Vagina (tissue), 2 donors: ENCODE results near the gene MSMB. TPM values are rescaled to one million over a fixed set of nuclear protein-coding genes. Genes with fewer than 3 reads are reported as not detected.

Source experiments
- DNase-seq, 2 donors: peaks; one replicate each; pipeline ENCODE4 v3.0.0-alpha.2; 2017; ENCODE audit errors: extremely low spot score in 2 of 2
- H3K27ac ChIP-seq: fragments of 200-600 bp; sonication (generic); one replicate; pipeline ENCODE4 v1.5.1; 2019
- H3K27me3 ChIP-seq: fragments of 200-600 bp; sonication (generic); one replicate; pipeline ENCODE4 v1.5.1; 2019
- H3K36me3 ChIP-seq, 2 donors: fragments of 200-600 bp; sonication (generic); one replicate each; pipeline ENCODE4 v1.5.1; 2017 to 2019
- H3K4me1 ChIP-seq: fragments of 200-600 bp; sonication (generic); one replicate; pipeline ENCODE4 v1.5.1; 2019
- H3K4me3 ChIP-seq, 2 donors: fragments of 200-600 bp; sonication (generic); 1 replicate in 1 of 2; 2 replicates in 1 of 2; pipeline ENCODE4 v1.5.1; 2016 to 2019
- H3K9me3 ChIP-seq: fragments of 200-600 bp; sonication (generic); one replicate; pipeline ENCODE4 v1.5.1; 2019
- CTCF ChIP-seq, 3 experiments: fragments of 450-650 bp in 2 of 3; fragments of 200-600 bp in 1 of 3; sonication (generic) in 1 of 3; IDR thresholded peaks; one replicate each; pipeline ENCODE4 v1.5.1; 2017 to 2019; ENCODE audit warnings: antibody characterized with exemption in 3 of 3, mild to moderate bottlenecking in 2 of 3, moderate library complexity in 2 of 3
- POLR2A ChIP-seq, 2 donors: fragments of 450-650 bp; IDR thresholded peaks; one replicate each; pipeline ENCODE4 v1.6.1; 2017; ENCODE audit warnings: antibody characterized with exemption in 2 of 2, mild to moderate bottlenecking in 2 of 2, moderate library complexity in 2 of 2
- POLR2AphosphoS5 ChIP-seq, 2 donors: sonication (generic); formaldehyde crosslinking; IDR thresholded peaks; one replicate each; pipeline ENCODE4 v1.9.0; 2017; ENCODE audit warnings: antibody characterized with exemption in 2 of 2, mild to moderate bottlenecking in 2 of 2, low read depth in 1 of 2; ENCODE audit not compliant: insufficient read depth in 1 of 2
- intact Hi-C: fragments of 100-400 bp; cut with DNase I; formaldehyde crosslinking; loops from one replicate; pipeline ENCODE4 v1.15.1; 2023
- total RNA-seq: library from RNA; depleted of rRNA; stranded (reverse); fragments of >200 nt; gene quantifications from one replicate; pipeline ENCODE4 v1.2.3, GENCODE V29; 2016

The MSMB gene
- total RNA-seq, 1 donor from 2014 or later = not detected

- intact Hi-C loops = no loop called here
- no peaks in the 10 kb centered on the region for H3K27me3 ChIP-seq
- H3K36me3 ChIP-seq = no peaks in the 10 kb centered on the region
- peaks cover 95% of the 10 kb centered on the region for H3K4me1 ChIP-seq
- H3K4me3 ChIP-seq = peak overlapping the region; percentile 58 to 68
- TF ChIP-seq CTCF (IDR thresholded peaks at IDR 0.05) (no peak), POLR2A (IDR thresholded peaks at IDR 0.05) (no peak), POLR2AphosphoS5 (IDR thresholded peaks at IDR 0.05; ENCODE audit: insufficient read depth in 1 of 2, low read depth in 1 of 2) (peak; percentile 73 to 82)
- no peak for DNase-seq
- H3K9me3 ChIP-seq = no peaks in the 10 kb centered on the region
- H3K27ac ChIP-seq = peak overlapping the region; percentile 79
Observed at GRCh38 chr10:46022978-46023702, 22.9 kb downstream of the MSMB start.

- no peak for DNase-seq
- Histone ChIP-seq H3K27me3 (no peaks in the 10 kb centered on the region), H3K4me3 (no peak overlapping the region), H3K36me3 (peaks cover 0 to 15% of the 10 kb centered on the region in 2 donors), H3K27ac (no peak overlapping the region), H3K9me3 (no peaks in the 10 kb centered on the region), H3K4me1 (peaks cover 76% of the 10 kb centered on the region)
- TF ChIP-seq POLR2AphosphoS5 (IDR thresholded peaks at IDR 0.05; ENCODE audit: insufficient read depth in 1 of 2, low read depth in 1 of 2) = no peak
- no peak for TF ChIP-seq POLR2A (IDR thresholded peaks at IDR 0.05)
- TF ChIP-seq CTCF (IDR thresholded peaks at IDR 0.05) = no peak
- intact Hi-C loops = no loop called here
Observed at GRCh38 chr10:46020344-46020657, 25.8 kb downstream of the MSMB start.

- intact Hi-C loops = no loop called here
- H3K9me3 ChIP-seq = no peaks in the 10 kb centered on the region
- no peak overlapping the region for H3K27ac ChIP-seq
- no peaks in the 10 kb centered on the region for H3K27me3 ChIP-seq
- no peak for TF ChIP-seq CTCF (IDR thresholded peaks at IDR 0.05)
- no peak for TF ChIP-seq POLR2AphosphoS5 (IDR thresholded peaks at IDR 0.05; ENCODE audit: insufficient read depth in 1 of 2, low read depth in 1 of 2)
- TF ChIP-seq POLR2A (IDR thresholded peaks at IDR 0.05) = no peak
- no peak overlapping the region for H3K4me3 ChIP-seq
- no peak for DNase-seq
- H3K36me3 ChIP-seq = peaks cover 0 to 18% of the 10 kb centered on the region in 2 donors
- peaks cover 70% of the 10 kb centered on the region for H3K4me1 ChIP-seq
Observed at GRCh38 chr10:46019569-46020343, 26.3 kb downstream of the MSMB start.

GRCh38 chr10:46019177-46019528 lies 26.9 kb downstream of the MSMB start:
- Histone ChIP-seq H3K4me1 (peaks cover 64% of the 10 kb centered on the region), H3K4me3 (no peak overlapping the region)

More at GRCh38 chr10:46019177-46019528, 26.9 kb downstream of the MSMB start:
- DNase-seq = no peak
- no peak overlapping the region for H3K27ac ChIP-seq
- intact Hi-C loops = no loop called here
- H3K27me3 ChIP-seq = no peaks in the 10 kb centered on the region
- no peak for TF ChIP-seq POLR2AphosphoS5 (IDR thresholded peaks at IDR 0.05; ENCODE audit: insufficient read depth in 1 of 2, low read depth in 1 of 2)
- no peak for TF ChIP-seq POLR2A (IDR thresholded peaks at IDR 0.05)
- TF ChIP-seq CTCF (IDR thresholded peaks at IDR 0.05) = no peak
- peaks cover 0 to 24% of the 10 kb centered on the region in 2 donors for H3K36me3 ChIP-seq
- H3K9me3 ChIP-seq = no peaks in the 10 kb centered on the region
